Activated CD8-positive, alpha-beta memory T cell treated with anti-CD3 and anti-CD28 coated beads, Interleukin-2, amount 50 U/mL, for 24 hours (primary cell): ENCODE data around the gene C10orf53.

ENCODE experiments used
- DNase-seq: peaks from one replicate; pipeline ENCODE4 v3.0.0-alpha.2; 2020; ENCODE audit errors: extremely low read depth

C10orf53 gene

GRCh38 chr10:49737474-49738201 is 58.2 kb downstream of the C10orf53 start:
- no peak for DNase-seq

GRCh38 chr10:49738616-49739360 is 59.3 kb downstream of the C10orf53 start:
- DNase-seq, result no peak

- DNase-seq, result no peak
Observed at GRCh38 chr10:49739426-49739825, 60.0 kb downstream of the C10orf53 start.

- no peak for DNase-seq
Observed at GRCh38 chr10:49740346-49741107, 61.1 kb downstream of the C10orf53 start.

- no peak for DNase-seq
Observed at GRCh38 chr10:49741108-49741995, 61.9 kb downstream of the C10orf53 start.

- no peak for DNase-seq
Observed at GRCh38 chr10:49742683-49743463, 63.4 kb downstream of the C10orf53 start.

GRCh38 chr10:49743464-49744075 is 64.1 kb downstream of the C10orf53 start:
- no peak for DNase-seq

- no peak for DNase-seq
Observed at GRCh38 chr10:49744091-49744685, 64.7 kb downstream of the C10orf53 start.

- DNase-seq, result no peak
Observed at GRCh38 chr10:49744924-49745605, 65.6 kb downstream of the C10orf53 start.

- no peak for DNase-seq
Observed at GRCh38 chr10:49745756-49746155, 66.3 kb downstream of the C10orf53 start.

- DNase-seq, result no peak
Observed at GRCh38 chr10:49746626-49747302, 67.3 kb downstream of the C10orf53 start.
